22Rv1 (cell line): ENCODE results near the gene PKLR.
A peak's percentile ranks its signal among the peaks of the same experiment; 100 is the strongest.

ENCODE experiments used
- H3K27ac ChIP-seq: fragments of 450-650 bp; 2 replicates; pipeline ENCODE4 v1.5.1; 2017
- CTCF ChIP-seq: fragments of 450-650 bp; IDR thresholded peaks from 2 replicates; pipeline ENCODE4 v1.5.1; 2017; ENCODE audit warnings: mild to moderate bottlenecking
- ZFX ChIP-seq: fragments of 450-650 bp; IDR thresholded peaks from 2 replicates; pipeline ENCODE4 v1.6.1; 2017; ENCODE audit warnings: antibody characterized with exemption, borderline replicate concordance

PKLR gene

GRCh38 chr1:155254228-155254713 is 47.0 kb downstream of the PKLR start:
- peak overlapping the region; percentile 70 for H3K27ac ChIP-seq
- TF ChIP-seq ZFX (no peak), CTCF (no peak)

- no peak for TF ChIP-seq CTCF
- no peak for TF ChIP-seq ZFX
- H3K27ac ChIP-seq, result peak overlapping the region; percentile 70
Observed at GRCh38 chr1:155253797-155254196, 47.4 kb downstream of the PKLR start.

GRCh38 chr1:155253208-155253607 is 48.0 kb downstream of the PKLR start:
- no peak for TF ChIP-seq ZFX
- TF ChIP-seq CTCF, result 0 out of 2 replicates have a peak, but pooled peaks have one; percentile 5
- no peak overlapping the region for H3K27ac ChIP-seq

- TF ChIP-seq ZFX (no peak), CTCF (no peak)
Observed at GRCh38 chr1:155251566-155251965, 49.7 kb downstream of the PKLR start.

GRCh38 chr1:155250633-155251449 is 50.4 kb downstream of the PKLR start:
- TF ChIP-seq ZFX, result no peak
- TF ChIP-seq CTCF, result peak; percentile 100
- H3K27ac ChIP-seq, result peak overlapping the region; percentile 42

More at GRCh38 chr1:155251566-155251965, 49.7 kb downstream of the PKLR start:
- peak overlapping the region; percentile 42 for H3K27ac ChIP-seq

- peak overlapping the region; percentile 42; the same call in 1 of the 2 replicates for H3K27ac ChIP-seq
- TF ChIP-seq CTCF, result no peak
- TF ChIP-seq ZFX, result no peak
Observed at GRCh38 chr1:155250246-155250632, 51.0 kb downstream of the PKLR start.
